ENCODE results near the gene CHI3L1. TPM values are rescaled to one million over a fixed set of nuclear protein-coding genes. Genes with fewer than 3 reads are reported as not detected.

CHI3L1 gene
- total and polyA plus RNA-seq, 12 donors = 0.15 to 14.3 (median 2.0) TPM; not detected in 1

- DNase-seq = no peak
- no peak for TF ChIP-seq CTCF (IDR thresholded peaks at IDR 0.05)
- H3K27ac ChIP-seq = no peak overlapping the region
- no peak overlapping the region for H3K4me3 ChIP-seq
- intact Hi-C loops (cut with DNase I) = no loop called here
- ATAC-seq = no peak
- peaks cover 0 to 4% (median 0%) of the 10 kb centered on the region in 7 donors for H3K27me3 ChIP-seq
- no peaks in the 10 kb centered on the region for H3K9me3 ChIP-seq
- H3K36me3 ChIP-seq = no peaks in the 10 kb centered on the region
- WGBS, 2 donors = 77 to 85% methylated on average over 10 of the region's 10 CpGs
- H3K4me1 ChIP-seq = peaks cover 0 to 30% (median 9%) of the 10 kb centered on the region in 9 donors
Measured at GRCh38 chr1:203152158-203153034, 34.1 kb downstream of the CHI3L1 start.

GRCh38 chr1:203151362-203152157 is 34.9 kb downstream of the CHI3L1 start:
- no peak for ATAC-seq

GRCh38 chr1:203150511-203151297 is 35.8 kb downstream of the CHI3L1 start:
- 69 to 81% methylated on average over 9 of the region's 9 CpGs for WGBS, 2 donors
- Histone ChIP-seq H3K36me3 (no peaks in the 10 kb centered on the region), H3K4me3 (no peak overlapping the region), H3K27me3 (peaks cover 0 to 4% (median 0%) of the 10 kb centered on the region in 7 donors), H3K27ac (no peak overlapping the region), H3K9me3 (no peaks in the 10 kb centered on the region), H3K4me1 (peaks cover 0 to 30% (median 9%) of the 10 kb centered on the region in 9 donors)
- intact Hi-C loops (cut with DNase I) = no loop called here
- DNase-seq (no peak), ATAC-seq (peak in 1 of 8 donors; percentile 11)
- TF ChIP-seq CTCF (IDR thresholded peaks at IDR 0.05) = no peak

More at GRCh38 chr1:203151362-203152157, 34.9 kb downstream of the CHI3L1 start:
- Histone ChIP-seq H3K4me1 (peaks cover 0 to 30% (median 9%) of the 10 kb centered on the region in 9 donors), H3K4me3 (no peak overlapping the region), H3K27ac (no peak overlapping the region), H3K27me3 (peaks cover 0 to 4% (median 0%) of the 10 kb centered on the region in 7 donors), H3K9me3 (no peaks in the 10 kb centered on the region), H3K36me3 (no peaks in the 10 kb centered on the region)
- 61 to 63% methylated on average over 9 of the region's 9 CpGs for WGBS, 2 donors
- intact Hi-C loops (cut with DNase I) = no loop called here
- DNase-seq = no peak
- no peak for TF ChIP-seq CTCF (IDR thresholded peaks at IDR 0.05)
